WTC11 (cell line): ENCODE measurements around the gene MMP3.

ENCODE experiments used
- AFF4 ChIP-seq: sonication (generic); formaldehyde crosslinking; IDR thresholded peaks from 2 replicates; pipeline ENCODE4 v1.8.1; 2023; ENCODE audit warnings: mild to moderate bottlenecking, missing genetic modification reagents, borderline replicate concordance
- CTCF ChIP-seq: fragments of 200-600 bp; IDR thresholded peaks from 2 replicates; pipeline ENCODE4 v1.8.0; 2022; ENCODE audit warnings: antibody characterized with exemption
- E2F1 ChIP-seq: sonication (generic); formaldehyde crosslinking; IDR thresholded peaks from 2 replicates; pipeline ENCODE4 v1.8.0; 2022; ENCODE audit warnings: mild to moderate bottlenecking, missing genetic modification reagents
- E2F4 ChIP-seq: sonication (generic); formaldehyde crosslinking; IDR thresholded peaks from 2 replicates; pipeline ENCODE4 v1.8.1; 2022; ENCODE audit warnings: low read depth, mild to moderate bottlenecking, moderate library complexity, missing genetic modification reagents, borderline replicate concordance
- MAX ChIP-seq: sonication (generic); formaldehyde crosslinking; IDR thresholded peaks from 2 replicates; pipeline ENCODE4 v1.8.0; 2022; ENCODE audit warnings: mild to moderate bottlenecking, missing genetic modification reagents
- PREB ChIP-seq: sonication (generic); formaldehyde crosslinking; IDR thresholded peaks from 2 replicates; pipeline ENCODE4 v1.8.1; 2022; ENCODE audit warnings: mild to moderate bottlenecking, missing genetic modification reagents, moderate library complexity, borderline replicate concordance
- TCF7 ChIP-seq: sonication (generic); formaldehyde crosslinking; IDR thresholded peaks from 2 replicates; pipeline ENCODE4 v1.8.0; 2022; ENCODE audit warnings: mild to moderate bottlenecking, low read depth, missing genetic modification reagents, moderate library complexity

- TF ChIP-seq PREB (CRISPR knock-in tag): no peak
- TF ChIP-seq CTCF: no peak
- no peak for TF ChIP-seq E2F1 (CRISPR knock-in tag)
- TF ChIP-seq AFF4: no peak
- TF ChIP-seq E2F4: no peak
- TF ChIP-seq TCF7 (CRISPR knock-in tag): no peak
- TF ChIP-seq MAX (CRISPR knock-in tag): no peak
Measured at GRCh38 chr11:102864724-102865123, 21.3 kb upstream of the MMP3 start.
